GM21526 (cell line): Measurements from ENCODE around the gene MYO3B.
A peak's percentile ranks its signal among the peaks of the same experiment; 100 is the strongest.
"Not testable (repeated sequence)": the region's sequence is repeated elsewhere in the genome, so short reads cannot be mapped to it uniquely, and the experiment has no call there.

Source experiments
- ATAC-seq: cut with Tn5 transposase; IDR thresholded peaks from one replicate; pipeline ENCODE4 v1.9.1; 2021; ENCODE audit warnings: moderate library complexity; ENCODE audit not compliant: unreplicated experiment, low FRiP score

Gene MYO3B

GRCh38 chr2:170401187-170401586, 223.2 kb downstream of the MYO3B start:
- ATAC-seq = no peak

GRCh38 chr2:170404846-170405245, 226.9 kb downstream of the MYO3B start:
- ATAC-seq = no peak

GRCh38 chr2:170405326-170405725, 227.4 kb downstream of the MYO3B start:
- ATAC-seq = no peak

GRCh38 chr2:170408461-170409163, 230.7 kb downstream of the MYO3B start:
- ATAC-seq = peak; percentile 45

- ATAC-seq = peak; percentile 53
Measured at GRCh38 chr2:170409164-170409535, 231.2 kb downstream of the MYO3B start.

GRCh38 chr2:170411660-170412059, 233.7 kb downstream of the MYO3B start:
- ATAC-seq = no peak

- ATAC-seq = no peak
Measured at GRCh38 chr2:170420961-170421687, 243.2 kb downstream of the MYO3B start.

- no peak for ATAC-seq
Measured at GRCh38 chr2:170423919-170424318, 246.0 kb downstream of the MYO3B start.

- no peak for ATAC-seq
Measured at GRCh38 chr2:170425281-170425751, 247.4 kb downstream of the MYO3B start.

- ATAC-seq = no peak
Measured at GRCh38 chr2:170428868-170429267, 250.9 kb downstream of the MYO3B start.

- no peak for ATAC-seq
Measured at GRCh38 chr2:170432823-170433222, 254.9 kb downstream of the MYO3B start.

- ATAC-seq = no peak
Measured at GRCh38 chr2:170433448-170433847, 255.5 kb downstream of the MYO3B start.

GRCh38 chr2:170434396-170434795, 256.4 kb downstream of the MYO3B start:
- ATAC-seq = not testable (repeated sequence)

- ATAC-seq = no peak
Measured at GRCh38 chr2:170434900-170435621, 257.1 kb downstream of the MYO3B start.

- no peak for ATAC-seq
Measured at GRCh38 chr2:170436077-170436943, 258.4 kb downstream of the MYO3B start.

GRCh38 chr2:170446078-170446477, 268.1 kb downstream of the MYO3B start:
- no peak for ATAC-seq

- no peak for ATAC-seq
Measured at GRCh38 chr2:170449034-170449433, 271.1 kb downstream of the MYO3B start.

GRCh38 chr2:170454471-170455372, 276.8 kb downstream of the MYO3B start:
- ATAC-seq = no peak
